Activated CD8-positive, alpha-beta memory T cell treated with anti-CD3 and anti-CD28 coated beads, Interleukin-2, amount 50 U/mL, for 1 hour (primary cell): Measurements from ENCODE around the gene PADI2.

Source experiments
- DNase-seq: peaks from one replicate; pipeline ENCODE4 v3.0.0-alpha.2; 2020; ENCODE audit errors: extremely low read depth

The PADI2 gene

GRCh38 chr1:17112496-17113236 is 6.6 kb downstream of the PADI2 start:
- no peak for DNase-seq

DNA sequence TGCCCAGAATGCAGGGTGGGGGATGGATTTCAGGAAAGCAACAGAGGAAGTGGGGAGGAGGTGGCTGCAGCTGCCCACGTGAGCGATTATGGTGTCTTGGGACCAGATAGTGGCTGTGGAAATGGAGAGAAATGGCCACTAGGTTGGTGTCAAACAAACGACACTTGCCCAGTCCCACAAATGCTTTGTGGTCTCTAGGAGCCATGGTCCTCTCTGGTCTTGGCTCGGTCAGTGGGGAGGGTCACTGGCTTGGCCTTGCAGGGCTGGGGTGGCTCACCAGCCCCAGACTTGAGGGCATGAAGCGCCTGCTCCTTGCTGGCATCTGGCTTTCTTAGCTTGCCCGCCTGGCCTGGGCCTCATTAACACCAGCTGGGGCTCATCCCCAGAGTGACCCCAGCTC is 7.2 kb downstream of the PADI2 start:
- no peak for DNase-seq

- DNase-seq: no peak
Observed at GRCh38 chr1:17110555-17110926, 8.7 kb downstream of the PADI2 start.

- DNase-seq: no peak
Observed at GRCh38 chr1:17109892-17110554, 9.2 kb downstream of the PADI2 start.

DNA sequence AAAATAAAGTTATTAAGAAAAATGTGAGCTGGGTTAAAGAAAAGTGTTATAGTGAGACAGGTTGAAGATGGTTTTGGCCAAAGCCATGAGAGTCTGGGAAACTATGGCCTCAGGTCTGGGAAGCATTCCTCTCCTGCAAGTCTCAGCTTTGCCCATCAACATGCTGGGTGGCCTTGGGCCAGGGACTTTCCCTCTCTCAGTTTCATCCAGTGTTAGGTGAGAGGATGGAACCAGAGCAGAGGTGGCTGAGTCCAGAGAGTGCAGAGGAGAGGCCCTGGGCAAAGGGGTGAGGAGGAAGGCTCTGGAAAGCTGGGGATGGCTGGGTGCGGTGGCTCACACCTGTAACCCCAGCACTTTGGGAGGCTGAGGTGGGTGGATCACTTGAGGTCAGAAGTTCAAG is 10.5 kb downstream of the PADI2 start:
- DNase-seq: no peak

DNA sequence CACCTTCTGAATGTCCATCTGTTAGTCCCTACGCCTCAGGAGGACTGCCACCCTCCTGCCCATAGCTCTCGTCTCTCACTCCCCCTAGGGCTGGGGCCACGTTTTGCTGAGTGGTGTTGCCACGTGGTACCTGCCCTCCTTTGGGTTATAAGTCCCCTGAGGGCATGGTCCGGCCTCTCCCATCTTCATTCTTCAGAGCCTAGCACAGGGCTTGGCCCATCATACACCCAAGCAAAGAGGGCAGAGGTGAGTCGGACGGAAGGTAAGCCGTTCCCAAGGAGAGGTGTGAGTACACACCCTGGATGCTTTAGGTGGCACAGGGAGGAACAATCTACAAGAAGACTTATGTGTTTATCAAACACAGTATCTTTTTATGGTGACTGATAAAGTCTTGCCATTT is 10.9 kb downstream of the PADI2 start:
- no peak for DNase-seq

DNA sequence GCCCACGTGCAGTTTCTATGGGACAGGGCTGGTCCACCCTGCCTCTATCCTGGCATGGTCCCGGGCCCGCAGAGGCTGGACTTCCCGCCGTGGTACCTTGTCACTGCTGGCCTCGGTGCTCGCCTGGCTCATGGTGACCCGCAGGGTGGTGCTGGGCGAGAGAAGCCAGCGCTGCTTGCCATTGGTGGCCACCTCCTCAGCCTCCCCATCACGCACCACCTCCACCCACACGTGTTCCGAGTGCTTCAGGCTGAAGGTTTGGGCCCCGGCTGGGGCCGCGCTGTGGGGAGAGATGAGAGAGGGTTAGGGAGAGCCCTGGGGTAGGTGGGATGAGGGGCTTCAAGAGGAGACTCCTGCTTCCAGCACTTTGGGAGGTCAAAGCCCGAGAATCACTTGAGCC is 14.5 kb downstream of the PADI2 start:
- no peak for DNase-seq

GRCh38 chr1:17102232-17102631 is 17.0 kb downstream of the PADI2 start:
- no peak for DNase-seq

DNA sequence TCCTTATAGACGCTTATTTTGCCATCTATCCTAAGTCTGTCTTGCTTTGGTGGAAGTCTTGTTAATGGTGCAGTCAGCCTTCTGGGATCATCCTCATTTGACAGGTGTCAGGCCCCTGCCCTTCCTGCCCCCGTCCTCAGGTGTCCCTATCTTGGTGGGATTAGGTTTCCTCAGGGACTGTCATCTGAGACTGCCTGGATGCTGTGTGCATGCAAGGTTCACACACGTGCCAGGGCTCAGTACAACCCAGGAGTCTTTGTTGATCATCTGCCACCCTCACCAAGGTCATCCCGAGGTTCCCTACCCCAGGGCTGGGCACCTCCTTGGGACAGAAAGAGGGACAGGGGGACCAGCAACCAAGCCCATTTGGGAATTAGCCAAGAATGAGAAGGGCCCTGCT is 18.0 kb downstream of the PADI2 start:
- DNase-seq: no peak

DNA sequence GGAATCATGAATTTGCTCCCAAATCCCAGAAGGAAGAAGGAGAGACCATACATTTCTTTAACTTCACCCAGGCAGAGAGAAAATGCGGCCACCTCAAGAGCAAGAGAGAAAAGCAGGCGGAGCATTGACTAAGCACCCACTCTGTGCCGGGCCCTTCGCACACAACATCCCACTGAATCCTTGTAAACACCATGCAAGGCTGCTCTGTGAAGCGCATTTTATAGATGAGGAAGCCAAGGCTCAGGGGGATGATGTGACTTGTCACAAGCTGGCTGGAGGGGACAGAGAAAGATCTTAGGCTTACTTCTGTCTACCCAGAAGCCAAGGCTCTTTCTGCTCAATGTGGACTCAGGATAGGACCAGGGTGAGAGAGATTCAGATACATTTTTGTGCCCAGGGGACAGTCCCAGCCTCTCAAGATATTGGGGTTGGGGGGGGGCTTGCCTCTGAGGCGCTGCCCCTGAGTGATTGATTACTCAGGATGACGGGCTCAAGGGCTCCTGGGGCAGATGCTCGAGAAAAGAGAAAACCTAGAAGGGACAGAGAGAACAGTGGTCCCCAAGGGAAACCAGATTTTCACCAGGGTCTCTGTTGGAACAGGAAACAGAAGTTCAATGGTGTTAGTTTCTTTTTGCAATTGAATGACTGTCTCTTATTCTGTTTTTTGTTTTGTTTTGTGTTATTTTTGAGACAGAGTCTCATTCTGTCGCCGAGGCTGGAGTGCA is 19.5 kb downstream of the PADI2 start:
- DNase-seq: no peak

DNA sequence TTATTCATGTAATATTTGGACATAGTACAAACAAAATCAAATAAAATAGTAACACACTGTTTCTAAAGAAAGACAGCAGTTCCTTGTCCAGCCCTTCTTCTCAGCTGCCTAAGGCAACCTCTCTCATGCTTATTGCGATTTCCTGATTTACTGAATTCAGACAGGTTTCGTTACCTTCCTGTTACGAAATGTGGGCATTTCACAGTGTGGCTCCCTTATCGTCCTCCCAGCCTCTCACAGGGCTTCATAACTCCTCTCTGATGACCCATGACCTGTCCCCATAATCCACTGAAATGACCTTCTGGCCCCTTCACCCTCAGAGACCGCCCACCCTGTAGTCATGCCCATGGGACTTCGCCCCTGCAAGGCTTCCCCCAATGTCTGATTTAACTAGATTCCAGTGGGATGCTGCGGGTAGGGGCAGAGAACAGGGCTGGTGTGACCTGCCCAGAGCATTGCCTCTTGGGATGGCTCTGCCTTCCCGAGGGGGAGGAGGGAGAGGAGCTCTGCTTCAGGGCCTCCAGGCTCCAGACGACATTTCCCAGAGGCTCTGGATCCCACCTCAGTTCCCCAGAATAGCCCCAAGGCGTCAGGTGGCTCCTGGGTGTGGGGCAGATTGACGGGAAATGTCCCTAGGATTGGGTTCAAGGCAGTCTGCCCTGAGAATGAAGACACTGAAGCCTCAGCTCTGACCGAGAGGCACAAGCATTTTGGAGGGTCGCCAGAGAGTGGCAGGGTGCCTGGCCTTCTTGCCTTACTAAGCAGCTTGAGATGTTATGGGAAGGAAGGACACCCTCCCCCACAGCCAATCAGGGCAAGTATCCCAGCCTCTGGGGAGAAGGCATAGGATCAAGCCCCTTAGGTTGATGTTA is 20.6 kb downstream of the PADI2 start:
- DNase-seq: no peak

- no peak for DNase-seq
Observed at GRCh38 chr1:17097787-17098186, 21.5 kb downstream of the PADI2 start.

GRCh38 chr1:17097147-17097546 is 22.1 kb downstream of the PADI2 start:
- DNase-seq: no peak

DNA sequence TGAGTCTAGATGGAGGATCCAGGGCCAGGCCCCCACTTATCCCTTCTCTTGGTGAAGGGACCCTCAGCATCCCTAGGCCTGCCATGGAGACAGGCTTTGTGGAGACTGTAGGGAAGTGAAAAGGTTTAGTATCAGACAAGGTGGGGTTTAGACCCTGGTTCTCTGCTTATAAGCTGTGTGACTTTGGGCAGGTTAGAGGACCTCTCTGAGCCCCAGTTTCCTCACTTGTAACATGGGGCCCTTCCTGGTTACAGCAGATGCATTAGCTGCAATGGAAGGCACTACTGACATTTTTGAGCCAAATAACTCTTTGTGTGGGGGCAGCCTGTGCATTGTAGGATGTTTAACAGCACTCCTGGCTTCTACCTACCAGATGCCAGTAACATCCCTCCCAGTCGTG is 22.7 kb downstream of the PADI2 start:
- no peak for DNase-seq

DNA sequence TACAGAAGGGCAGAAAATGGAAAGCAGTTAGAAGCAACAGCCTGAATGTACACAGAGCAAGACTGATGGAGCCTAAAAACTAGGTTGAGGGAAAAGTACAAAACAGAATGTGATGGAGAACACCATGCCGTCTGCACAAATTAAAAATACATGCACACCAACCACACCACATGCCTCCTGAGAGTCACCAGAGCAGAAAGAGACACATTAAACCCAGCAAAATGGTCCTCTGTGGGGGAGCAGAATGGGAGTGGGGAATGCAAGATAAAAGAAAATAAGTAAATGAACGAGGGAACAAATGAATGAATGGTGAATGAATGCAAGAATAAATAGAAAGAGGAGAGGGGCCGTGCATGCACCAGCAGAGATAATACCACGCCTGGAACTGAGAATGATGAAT is 24.1 kb downstream of the PADI2 start:
- no peak for DNase-seq

DNA sequence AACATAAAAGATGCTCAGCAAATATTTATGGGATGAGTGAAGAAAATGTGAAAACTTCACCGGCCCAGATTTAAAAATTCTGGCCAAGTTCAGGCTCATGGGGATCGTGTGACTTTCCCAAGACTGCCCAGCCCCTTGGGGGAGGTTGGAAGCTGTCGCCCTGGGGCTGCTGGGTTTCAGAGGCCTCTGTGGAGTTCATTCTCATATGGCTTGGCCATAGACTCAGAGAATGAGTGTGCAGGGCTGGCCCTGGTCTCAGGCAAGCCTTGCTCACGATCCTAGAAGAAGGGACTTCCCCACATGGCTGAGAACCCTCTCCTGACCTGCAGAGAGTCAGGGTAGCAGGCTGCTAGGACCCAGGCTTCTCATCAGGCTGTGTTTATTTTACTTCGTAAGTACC is 24.6 kb downstream of the PADI2 start:
- DNase-seq: no peak

DNA sequence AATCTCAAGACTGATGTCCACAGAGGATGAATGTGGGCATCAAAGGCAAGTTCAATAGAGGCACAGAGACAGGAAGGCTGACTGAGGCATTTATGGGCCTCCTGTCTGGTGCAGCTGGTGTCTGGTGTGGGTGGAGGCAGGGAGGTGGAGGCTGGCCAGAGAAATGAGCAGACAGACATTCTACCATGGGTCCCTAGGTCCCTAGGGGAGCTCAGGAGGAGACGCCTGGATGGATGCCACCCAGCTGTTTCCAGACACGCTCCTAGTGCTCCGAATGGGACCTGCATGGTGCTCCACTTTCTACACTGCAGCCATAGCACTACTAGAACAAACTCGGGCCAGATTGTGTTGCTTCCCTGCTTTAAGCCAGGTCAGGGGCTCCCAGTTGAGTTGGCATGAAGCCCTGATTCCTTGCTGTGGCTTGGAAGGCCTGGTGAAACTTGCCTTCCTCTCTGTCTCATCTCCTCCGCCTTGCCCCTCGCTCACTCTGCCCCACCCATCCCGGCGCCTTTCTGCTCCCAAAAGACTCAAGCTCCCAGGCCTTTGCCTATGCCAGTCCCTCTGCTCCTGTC is 25.3 kb downstream of the PADI2 start:
- no peak for DNase-seq

DNA sequence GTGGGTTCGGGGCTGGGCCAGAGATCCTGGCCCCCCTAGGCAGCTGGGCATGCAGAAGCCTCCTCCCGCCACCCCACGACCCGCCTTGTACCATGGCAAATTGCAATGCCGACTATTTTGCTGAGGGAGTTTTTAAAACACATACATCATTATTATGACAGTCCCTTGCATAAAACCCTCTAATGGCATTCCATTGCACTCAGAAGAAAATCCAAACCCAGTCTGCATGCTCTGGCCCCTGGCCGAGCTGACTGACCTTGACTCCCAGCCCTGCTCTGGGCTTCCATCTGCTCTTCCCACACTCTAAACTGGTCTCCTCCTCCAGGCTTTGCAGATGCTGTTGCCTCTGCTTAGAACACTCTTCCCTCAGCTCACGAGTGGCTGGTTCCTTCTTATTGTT is 28.0 kb downstream of the PADI2 start:
- no peak for DNase-seq

DNA sequence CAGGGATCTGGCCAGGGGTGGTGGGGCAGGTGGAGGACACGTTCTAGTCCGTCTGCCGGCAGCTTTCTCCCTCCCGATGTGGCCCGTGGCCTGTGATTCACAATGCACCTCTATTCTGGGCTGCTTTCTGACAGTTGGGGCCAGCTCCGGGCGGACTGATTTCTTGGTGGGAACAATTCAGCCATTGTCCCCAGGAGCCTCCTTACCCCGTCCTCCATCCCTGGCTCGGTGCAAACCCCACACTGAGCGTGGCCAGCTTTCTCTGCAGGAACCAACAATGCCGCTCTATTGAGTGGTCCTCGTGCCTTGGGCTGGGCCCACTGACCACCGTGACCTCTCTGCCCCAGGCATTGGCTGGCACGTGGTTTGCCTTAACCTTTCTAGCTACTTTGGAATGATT is 29.7 kb downstream of the PADI2 start:
- DNase-seq: no peak

DNA sequence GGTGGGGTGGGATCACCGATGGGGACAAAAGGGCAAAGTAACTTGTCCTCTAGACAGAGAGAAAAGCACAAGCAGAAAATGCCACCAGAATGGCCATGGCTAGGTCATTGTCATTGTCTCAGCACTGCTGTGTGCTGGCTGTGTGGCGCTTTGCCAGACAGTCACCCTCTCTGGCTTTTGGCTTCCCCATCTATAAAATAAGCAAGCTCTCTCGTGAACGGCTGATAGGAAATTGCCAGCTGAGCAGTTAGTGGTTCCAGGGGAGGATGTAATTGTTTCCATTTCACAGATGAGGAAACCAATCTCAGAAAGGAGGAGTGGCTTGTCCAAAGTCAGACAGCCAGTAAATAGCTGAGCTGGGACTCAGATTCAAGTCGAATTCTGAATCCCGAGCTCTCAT is 32.5 kb downstream of the PADI2 start:
- DNase-seq: no peak

GRCh38 chr1:17084787-17085186 is 34.5 kb downstream of the PADI2 start:
- no peak for DNase-seq

DNA sequence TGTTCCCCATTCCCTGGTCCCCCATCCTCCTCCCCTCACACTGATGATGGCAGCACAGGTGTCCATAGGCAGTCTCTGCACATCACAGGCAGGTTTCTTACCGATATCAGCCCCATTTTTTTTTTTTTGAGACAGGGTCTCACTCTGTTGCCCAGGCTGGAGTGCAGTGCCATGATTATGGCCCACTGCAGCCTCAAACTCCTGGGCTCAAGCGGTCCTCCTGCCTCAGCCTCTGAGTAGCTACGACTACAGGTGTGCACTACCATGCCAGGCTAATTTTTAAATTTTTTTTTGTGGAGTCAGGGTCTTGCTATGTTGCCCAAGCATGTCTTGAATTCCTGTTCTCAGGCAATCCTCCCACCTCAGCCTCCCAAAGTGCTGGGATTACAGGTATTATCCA is 36.5 kb downstream of the PADI2 start:
- DNase-seq: no peak
